DMS153 (cell line): ENCODE measurements around the gene SLC22A13.
"Not testable (repeated sequence)": the region's sequence is repeated elsewhere in the genome, so short reads cannot be mapped to it uniquely, and the experiment has no call there.

Experiments used
- DNase-seq: peaks from one replicate; lab custom pipeline; 2025; lab: John Stamatoyannopoulos, UW

SLC22A13 gene

GRCh38 chr3:38306941-38307340 is 41.3 kb downstream of the SLC22A13 start:
- no peak for DNase-seq

- no peak for DNase-seq
Observed at GRCh38 chr3:38307599-38307998, 42.0 kb downstream of the SLC22A13 start.

GRCh38 chr3:38308456-38308855 is 42.8 kb downstream of the SLC22A13 start:
- DNase-seq = no peak

- DNase-seq = no peak
Observed at GRCh38 chr3:38311476-38311875, 45.9 kb downstream of the SLC22A13 start.

- no peak for DNase-seq
Observed at GRCh38 chr3:38311941-38312340, 46.3 kb downstream of the SLC22A13 start.

- no peak for DNase-seq
Observed at GRCh38 chr3:38312356-38312755, 46.7 kb downstream of the SLC22A13 start.

- no peak for DNase-seq
Observed at GRCh38 chr3:38313263-38313662, 47.7 kb downstream of the SLC22A13 start.

GRCh38 chr3:38313695-38314094 is 48.1 kb downstream of the SLC22A13 start:
- no peak for DNase-seq

- DNase-seq = no peak
Observed at GRCh38 chr3:38314112-38314763, 48.6 kb downstream of the SLC22A13 start.

GRCh38 chr3:38314764-38315487 is 49.3 kb downstream of the SLC22A13 start:
- DNase-seq = no peak

GRCh38 chr3:38315488-38316230 is 50.0 kb downstream of the SLC22A13 start:
- no peak for DNase-seq

GRCh38 chr3:38316356-38317191 is 51.0 kb downstream of the SLC22A13 start:
- DNase-seq = no peak

- no peak for DNase-seq
Observed at GRCh38 chr3:38317192-38317759, 51.7 kb downstream of the SLC22A13 start.

GRCh38 chr3:38318766-38319671 is 53.4 kb downstream of the SLC22A13 start:
- no peak for DNase-seq

GRCh38 chr3:38320638-38321037 is 55.0 kb downstream of the SLC22A13 start:
- DNase-seq = not testable (repeated sequence)

- no peak for DNase-seq
Observed at GRCh38 chr3:38323060-38323459, 57.4 kb downstream of the SLC22A13 start.

GRCh38 chr3:38325256-38325655 is 59.6 kb downstream of the SLC22A13 start:
- no peak for DNase-seq

- no peak for DNase-seq
Observed at GRCh38 chr3:38327335-38328009, 61.9 kb downstream of the SLC22A13 start.
